RWPE1 (cell line): ENCODE measurements around the gene CCDC148.
"Not testable (repeated sequence)": the region's sequence is repeated elsewhere in the genome, so short reads cannot be mapped to it uniquely, and the experiment has no call there.

ENCODE experiments used
- CTCF ChIA-PET: fragments of 350-600 bp; sonication (Branson Sonifier 250); formaldehyde crosslinking; extraction: SDS; loops from one replicate; lab custom pipeline; 2021; lab: Yijun Ruan, JAX
- POLR2A ChIA-PET: fragments of 400-600 bp; formaldehyde crosslinking; extraction: SDS; loops from one replicate; lab custom pipeline; 2020; ENCODE audit warnings: antibody characterized with exemption; ENCODE audit not compliant: low non-redundant PET; lab: Yijun Ruan, JAX
- DNase-seq: peaks from one replicate; pipeline ENCODE4 v3.0.0; 2012; ENCODE audit warnings: low spot score
- H3K27ac ChIP-seq: fragments of 450-650 bp; 2 replicates; pipeline ENCODE4 v1.5.1; 2017
- CTCF ChIP-seq: fragments of 450-650 bp; conservative IDR thresholded peaks from 2 replicates; pipeline ENCODE4 v1.5.1; 2017; ENCODE audit warnings: low read depth, mild to moderate bottlenecking

The CCDC148 gene

DNA sequence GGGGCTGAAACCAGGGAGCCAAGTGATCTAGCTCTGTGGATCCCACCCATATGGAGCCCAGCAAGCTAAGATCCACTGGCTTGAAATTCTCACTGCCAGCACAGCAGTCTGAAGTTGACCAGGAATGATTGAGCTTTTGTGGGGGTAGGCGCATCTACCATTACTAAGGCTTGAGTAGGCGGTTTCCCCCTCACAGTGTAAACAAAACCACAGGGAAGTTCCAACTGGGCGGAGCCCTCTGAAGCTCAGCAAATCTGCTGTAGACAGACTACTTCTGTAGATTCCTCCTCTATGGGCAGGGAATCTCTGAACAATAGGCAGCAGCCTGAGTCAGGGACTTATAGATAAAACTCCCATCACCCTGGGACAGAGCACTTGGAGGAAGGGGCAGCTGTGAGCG is 96.7 kb downstream of the CCDC148 start:
- TF ChIP-seq CTCF = no peak
- ChIA-PET POLR2A (no interaction called here), CTCF (interaction anchor here (0.6 to 1.0 kb wide), 2 partner anchors 16 to 1744 kb away, joined by 3 to 6 read pairs; no protein-coding TSS in a partner anchor)
- no peak for DNase-seq
- H3K27ac ChIP-seq = no peak overlapping the region

DNA sequence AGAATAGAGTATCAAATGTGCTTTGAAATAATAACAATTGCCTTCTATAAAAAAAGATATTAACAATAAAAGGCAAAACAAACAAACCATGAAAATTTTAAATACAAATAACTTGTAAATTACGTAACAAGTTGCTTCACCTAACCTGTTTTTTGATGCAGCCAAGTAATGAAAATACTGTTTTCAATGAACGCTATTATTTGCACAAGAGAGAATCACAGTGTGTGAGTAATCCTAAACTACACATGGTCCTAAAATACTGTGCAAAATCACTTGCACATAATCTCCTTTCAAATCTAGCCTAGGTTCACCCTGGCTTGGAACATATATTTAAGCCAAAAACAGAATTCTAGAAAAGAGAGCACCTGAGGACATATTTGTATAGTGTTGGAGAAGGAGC is 98.9 kb downstream of the CCDC148 start:
- no peak overlapping the region for H3K27ac ChIP-seq
- no peak for TF ChIP-seq CTCF
- CTCF ChIA-PET = no interaction called here
- DNase-seq = no peak
- POLR2A ChIA-PET = no interaction called here

DNA sequence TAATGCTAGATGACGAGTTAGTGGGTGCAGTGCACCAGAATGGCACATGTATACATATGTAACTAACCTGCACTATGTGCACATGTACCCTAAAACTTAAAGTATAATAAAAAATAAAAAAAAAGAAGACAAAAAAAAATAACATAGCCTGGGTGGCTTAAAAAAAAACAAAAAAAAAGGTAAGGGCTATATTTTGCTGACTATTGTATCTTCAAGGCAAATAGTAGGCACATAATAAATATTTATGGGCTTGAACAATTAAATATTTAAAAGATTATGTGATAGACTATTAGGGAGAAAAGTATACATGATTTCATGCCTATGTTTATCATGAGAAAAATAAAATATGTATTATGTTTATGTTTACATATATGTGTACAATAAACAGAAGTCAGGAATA is 99.4 kb downstream of the CCDC148 start:
- DNase-seq = no peak
- TF ChIP-seq CTCF = no peak
- ChIA-PET CTCF (no interaction called here), POLR2A (no interaction called here)
- H3K27ac ChIP-seq = no peak overlapping the region

GRCh38 chr2:158351466-158351816 is 105.1 kb downstream of the CCDC148 start:
- CTCF ChIA-PET, POLR2A ChIA-PET, H3K27ac ChIP-seq, DNase-seq: not testable (repeated sequence)

- POLR2A ChIA-PET, CTCF ChIA-PET, DNase-seq, H3K27ac ChIP-seq: not testable (repeated sequence)
These were observed 105.6 kb downstream of the CCDC148 start for GRCh38 chr2:158350751-158351465.

- CTCF ChIA-PET = no interaction called here
- TF ChIP-seq CTCF = no peak
- no peak for DNase-seq
- H3K27ac ChIP-seq = no peak overlapping the region
- POLR2A ChIA-PET = no interaction called here
These were observed 110.5 kb downstream of the CCDC148 start for GRCh38 chr2:158346032-158346431.

- ChIA-PET POLR2A (interaction anchor here (0.7 kb wide), 1 partner anchor 118 kb away, joined by 3 read pairs; no protein-coding TSS in a partner anchor), CTCF (no interaction called here)
- DNase-seq = no peak
- TF ChIP-seq CTCF = no peak
- no peak overlapping the region for H3K27ac ChIP-seq
These were observed 117.0 kb downstream of the CCDC148 start for GRCh38 chr2:158339513-158339912.
